ENCODE data around the gene MIER2. TPM values are rescaled to one million over a fixed set of nuclear protein-coding genes. Genes with fewer than 3 reads are reported as not detected.

Gene MIER2
- total and polyA plus RNA-seq, 2 donors (not counting 1 experiment from before 2014, with no cell fraction given), result 10.5 to 19.7 TPM

DNA sequence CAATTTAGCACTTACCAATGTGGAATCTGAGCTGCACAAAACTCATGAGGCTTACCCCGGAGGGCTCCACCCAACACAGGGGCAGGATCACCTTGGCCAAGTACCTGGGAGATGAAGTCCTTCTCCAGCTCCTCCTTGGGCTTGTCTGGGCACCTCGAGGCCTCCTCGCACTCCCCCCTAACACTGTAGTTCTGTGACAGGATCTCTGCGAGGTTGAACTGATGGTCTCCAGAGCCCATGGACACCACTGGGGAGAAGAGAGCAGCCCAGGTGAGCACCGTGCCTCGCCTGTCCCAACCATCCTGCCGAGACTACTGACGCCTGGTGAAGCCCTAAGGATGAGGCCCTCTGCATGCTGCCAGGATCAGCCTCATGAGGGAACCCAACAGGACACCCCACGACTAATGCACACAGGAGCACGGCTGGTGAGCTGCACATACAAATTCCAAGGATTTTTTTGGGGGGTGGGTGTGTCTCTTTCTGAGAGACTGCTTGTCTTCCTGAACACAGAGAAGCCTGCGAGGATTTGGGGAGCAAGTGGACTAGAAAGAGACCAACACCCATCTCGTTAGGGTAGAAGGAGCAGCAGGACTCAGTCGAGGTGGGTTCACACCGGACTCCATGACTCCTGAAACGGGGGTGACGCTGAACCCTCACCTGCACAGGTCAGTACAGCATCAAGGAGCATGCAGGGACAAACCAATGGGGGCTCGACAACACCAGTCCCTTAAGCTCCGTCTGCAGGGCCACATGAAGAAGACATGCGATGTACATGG lies 10.1 kb downstream of the MIER2 start:
- Histone ChIP-seq H3K27ac (ENCODE audit: low read length in 2 of 2) (no peak overlapping the region), H4K20me1 (ENCODE audit: control insufficient read depth, insufficient read depth, low read length, poor library complexity, severe bottlenecking) (peaks cover 21% of the 10 kb centered on the region), H3K4me1 (ENCODE audit: control insufficient read depth in 2 of 2, insufficient read depth in 2 of 2, low read length in 2 of 2) (no peaks in the 10 kb centered on the region), H3K4me2 (replicated peaks; ENCODE audit: low read depth, low read length, poor library complexity, severe bottlenecking) (no peak overlapping the region), H3K9me3 (ENCODE audit: control extremely low read depth in 1 of 3, control insufficient read depth in 2 of 3, insufficient read depth in 1 of 3, low read length in 2 of 3) (peaks cover 0 to 14% (median 4%) of the 10 kb centered on the region in 3 donors), H3K9ac (ENCODE audit: low read length) (no peak overlapping the region), H3K79me2 (ENCODE audit: control insufficient read depth, insufficient read depth, low read length) (peaks cover 40% of the 10 kb centered on the region), H3K27me3 (replicated peaks in 1 of 4; ENCODE audit: control extremely low read depth in 1 of 4, control insufficient read depth in 3 of 4, insufficient read depth in 4 of 4, low read length in 3 of 4) (no peaks in the 10 kb centered on the region), H2AFZ (ENCODE audit: insufficient read depth, low read depth, low read length, poor library complexity, severe bottlenecking) (no peak overlapping the region), H3K36me3 (replicated peaks in 1 of 2; ENCODE audit: control extremely low read depth in 1 of 2, control insufficient read depth in 1 of 2, extremely low read depth in 1 of 2, insufficient read depth in 2 of 2, low read length in 1 of 2) (peaks cover 0 to 34% of the 10 kb centered on the region in 2 experiments), H3K4me3 (ENCODE audit: control extremely low read depth in 1 of 5, extremely low read depth in 1 of 5, insufficient read depth in 1 of 5, low read depth in 2 of 5, low read length in 4 of 5) (no peak overlapping the region)
- TF ChIP-seq CTCF (IDR thresholded peaks at IDR 0.05) (no peak), EZH2 (IDR thresholded peaks at IDR 0.05; ENCODE audit: borderline replicate concordance, insufficient read depth, low read depth, low read length, poor library complexity, severe bottlenecking) (no peak)
- no peak for ATAC-seq (ENCODE audit: low read depth)
- intact Hi-C loops (cut with micrococcal nuclease), result no loop called here
- POLR2A ChIA-PET, result no interaction called here
- no peak for DNase-seq
- H3K9me3 Mint-ChIP-seq (ENCODE audit: insufficient read depth), result peaks cover 5% of the 10 kb centered on the region
- 97% methylated on average over 19 of the region's 19 CpGs for WGBS (ENCODE audit: insufficient coverage)
- CTCF ChIA-PET, result no interaction called here
- no peak overlapping the region for H3K27ac Mint-ChIP-seq
- H3K4me3 Mint-ChIP-seq, result no peak overlapping the region
- H3K4me1 Mint-ChIP-seq, result peaks cover 13% of the 10 kb centered on the region
- no peaks in the 10 kb centered on the region for H3K27me3 Mint-ChIP-seq

DNA sequence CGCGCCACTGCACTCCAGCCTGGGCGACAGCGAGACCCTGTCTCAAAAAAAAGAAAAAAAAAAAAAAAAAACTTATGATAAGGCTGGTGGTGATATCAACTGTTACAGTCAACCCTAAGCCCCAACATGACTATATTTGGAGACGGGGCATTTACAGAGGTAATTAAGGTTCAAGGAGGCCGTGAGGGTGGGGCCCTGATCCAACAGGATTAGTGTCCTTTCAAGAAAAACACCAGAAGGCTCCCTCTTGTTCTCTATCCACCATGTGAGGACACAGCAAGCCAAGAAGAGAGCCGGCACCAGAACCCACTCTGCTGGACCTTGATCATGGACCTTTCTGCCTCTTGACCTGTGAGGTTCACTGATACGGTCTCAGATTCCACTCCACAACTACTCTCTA lies 14.1 kb downstream of the MIER2 start:
- no peak overlapping the region for H3K4me3 ChIP-seq (ENCODE audit: control extremely low read depth in 1 of 5, extremely low read depth in 1 of 5, insufficient read depth in 1 of 5, low read depth in 2 of 5, low read length in 4 of 5)
- DNase-seq, result no peak
- no peak overlapping the region for H3K4me3 Mint-ChIP-seq
- TF ChIP-seq EZH2 (IDR thresholded peaks at IDR 0.05; ENCODE audit: borderline replicate concordance, insufficient read depth, low read depth, low read length, poor library complexity, severe bottlenecking) (no peak), CTCF (IDR thresholded peaks at IDR 0.05) (no peak)
- H3K4me2 ChIP-seq (replicated peaks; ENCODE audit: low read depth, low read length, poor library complexity, severe bottlenecking), result no peak overlapping the region
- no peak overlapping the region for H3K27ac ChIP-seq (ENCODE audit: low read length in 2 of 2)
- no peak overlapping the region for H3K27ac Mint-ChIP-seq
- no peaks in the 10 kb centered on the region for H3K27me3 ChIP-seq (replicated peaks in 1 of 4; ENCODE audit: control extremely low read depth in 1 of 4, control insufficient read depth in 3 of 4, insufficient read depth in 4 of 4, low read length in 3 of 4)
- H3K27me3 Mint-ChIP-seq, result no peaks in the 10 kb centered on the region
- 100% methylated on average over 2 of the region's 8 CpGs for WGBS (ENCODE audit: insufficient coverage)
- peaks cover 20% of the 10 kb centered on the region for H3K79me2 ChIP-seq (ENCODE audit: control insufficient read depth, insufficient read depth, low read length)
- H3K9me3 Mint-ChIP-seq (ENCODE audit: insufficient read depth), result peaks cover 2% of the 10 kb centered on the region
- ChIA-PET POLR2A (no interaction called here), CTCF (no interaction called here)
- peaks cover 10% of the 10 kb centered on the region for H4K20me1 ChIP-seq (ENCODE audit: control insufficient read depth, insufficient read depth, low read length, poor library complexity, severe bottlenecking)
- peaks cover 2 to 68% of the 10 kb centered on the region in 2 experiments for H3K36me3 ChIP-seq (replicated peaks in 1 of 2; ENCODE audit: control extremely low read depth in 1 of 2, control insufficient read depth in 1 of 2, extremely low read depth in 1 of 2, insufficient read depth in 2 of 2, low read length in 1 of 2)
- no peaks in the 10 kb centered on the region for H3K4me1 ChIP-seq (ENCODE audit: control insufficient read depth in 2 of 2, insufficient read depth in 2 of 2, low read length in 2 of 2)
- H3K9me3 ChIP-seq (ENCODE audit: control extremely low read depth in 1 of 3, control insufficient read depth in 2 of 3, insufficient read depth in 1 of 3, low read length in 2 of 3), result peaks cover 0 to 38% (median 16%) of the 10 kb centered on the region in 3 donors
- ATAC-seq (ENCODE audit: low read depth), result no peak
- no peaks in the 10 kb centered on the region for H3K4me1 Mint-ChIP-seq
- H2AFZ ChIP-seq (ENCODE audit: insufficient read depth, low read depth, low read length, poor library complexity, severe bottlenecking), result no peak overlapping the region
- intact Hi-C loops (cut with micrococcal nuclease), result no loop called here
- H3K9ac ChIP-seq (ENCODE audit: low read length), result no peak overlapping the region

All from B cell (primary cell).